ENCODE results near the gene LRRC17. TPM values are rescaled to one million over a fixed set of nuclear protein-coding genes. Genes with fewer than 3 reads are reported as not detected.
A peak's percentile ranks its signal among the peaks of the same experiment; 100 is the strongest.

LRRC17 gene
- total and polyA plus RNA-seq, 9 of the 15 experiments (the other 6 are each of a cell fraction or from before 2014, with no cell fraction given) = 0.03 to 0.18 (median 0.12) TPM; not detected in 5

DNA sequence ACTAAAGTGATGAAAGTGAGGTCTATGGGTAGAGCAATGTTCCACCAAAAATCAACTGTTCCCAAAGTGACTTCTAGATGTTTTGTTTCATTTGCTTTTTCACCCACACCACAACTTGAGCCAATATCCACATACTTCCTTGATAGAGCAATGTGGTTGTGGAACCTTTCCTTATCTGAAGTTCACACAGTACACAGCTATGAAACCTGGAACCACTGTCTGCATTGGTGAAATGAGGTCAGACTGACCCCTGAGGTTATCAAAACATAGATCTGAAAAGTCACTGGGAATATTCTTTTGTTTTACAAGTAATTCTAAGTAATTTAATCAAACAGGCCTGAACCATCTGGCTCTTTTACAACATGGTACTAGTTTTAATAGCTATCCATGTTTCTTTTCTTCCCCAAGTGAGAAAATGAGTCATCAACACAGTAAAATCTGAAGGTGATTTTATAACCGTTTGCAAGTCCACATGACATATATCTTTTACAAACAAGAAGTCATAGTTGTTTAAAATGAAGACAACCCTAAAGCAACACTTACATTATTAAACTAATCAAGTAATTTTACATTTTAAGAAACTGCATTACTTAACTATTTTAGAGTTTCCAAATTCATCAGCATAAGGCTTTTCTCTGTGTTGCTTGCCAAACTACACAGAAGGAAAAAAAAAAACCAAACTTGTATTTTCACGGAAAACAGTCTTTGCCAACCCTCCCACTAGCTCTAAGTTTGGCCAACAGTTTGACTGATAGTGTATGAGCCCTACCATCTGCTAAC is 80.3 kb downstream of the LRRC17 start (continued):
- TF ChIP-seq, protein P1, sequence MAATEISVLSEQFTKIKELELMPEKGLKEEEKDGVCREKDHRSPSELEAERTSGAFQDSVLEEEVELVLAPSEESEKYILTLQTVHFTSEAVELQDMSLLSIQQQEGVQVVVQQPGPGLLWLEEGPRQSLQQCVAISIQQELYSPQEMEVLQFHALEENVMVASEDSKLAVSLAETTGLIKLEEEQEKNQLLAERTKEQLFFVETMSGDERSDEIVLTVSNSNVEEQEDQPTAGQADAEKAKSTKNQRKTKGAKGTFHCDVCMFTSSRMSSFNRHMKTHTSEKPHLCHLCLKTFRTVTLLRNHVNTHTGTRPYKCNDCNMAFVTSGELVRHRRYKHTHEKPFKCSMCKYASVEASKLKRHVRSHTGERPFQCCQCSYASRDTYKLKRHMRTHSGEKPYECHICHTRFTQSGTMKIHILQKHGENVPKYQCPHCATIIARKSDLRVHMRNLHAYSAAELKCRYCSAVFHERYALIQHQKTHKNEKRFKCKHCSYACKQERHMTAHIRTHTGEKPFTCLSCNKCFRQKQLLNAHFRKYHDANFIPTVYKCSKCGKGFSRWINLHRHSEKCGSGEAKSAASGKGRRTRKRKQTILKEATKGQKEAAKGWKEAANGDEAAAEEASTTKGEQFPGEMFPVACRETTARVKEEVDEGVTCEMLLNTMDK (IDR thresholded peaks at IDR 0.05; ENCODE audit: borderline replicate concordance, insufficient read depth, low read depth, low read length, poor library complexity, severe bottlenecking) = no peak
- 0 out of 2 replicates have a peak, but pooled peaks have one; percentile 59 for TF ChIP-seq EGR1 (conservative IDR thresholded peaks at IDR 0.05)
- no peak for TF ChIP-seq SRSF1 (IDR thresholded peaks at IDR 0.05; ENCODE audit: low read depth, low read length)
- TF ChIP-seq, protein P2, sequence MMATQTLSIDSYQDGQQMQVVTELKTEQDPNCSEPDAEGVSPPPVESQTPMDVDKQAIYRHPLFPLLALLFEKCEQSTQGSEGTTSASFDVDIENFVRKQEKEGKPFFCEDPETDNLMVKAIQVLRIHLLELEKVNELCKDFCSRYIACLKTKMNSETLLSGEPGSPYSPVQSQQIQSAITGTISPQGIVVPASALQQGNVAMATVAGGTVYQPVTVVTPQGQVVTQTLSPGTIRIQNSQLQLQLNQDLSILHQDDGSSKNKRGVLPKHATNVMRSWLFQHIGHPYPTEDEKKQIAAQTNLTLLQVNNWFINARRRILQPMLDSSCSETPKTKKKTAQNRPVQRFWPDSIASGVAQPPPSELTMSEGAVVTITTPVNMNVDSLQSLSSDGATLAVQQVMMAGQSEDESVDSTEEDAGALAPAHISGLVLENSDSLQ (IDR thresholded peaks at IDR 0.05) = peak; percentile 29; the same call in 1 of the 2 replicates
- no peak for TF ChIP-seq HNRNPK (IDR thresholded peaks at IDR 0.05; ENCODE audit: low read depth, low read length, poor library complexity, severe bottlenecking)
- no peak; the same call in 1 of the 2 replicates for TF ChIP-seq RUNX1 (IDR thresholded peaks at IDR 0.05; ENCODE audit: low read depth)
- no peak for TF ChIP-seq ZNF699 (CRISPR knock-in tag; IDR thresholded peaks at IDR 0.05; ENCODE audit: insufficient replicate concordance)
- no peak for TF ChIP-seq ZNF507 (tag; conservative IDR thresholded peaks at IDR 0.05)
- no peak for TF ChIP-seq FIP1L1 (IDR thresholded peaks at IDR 0.05; ENCODE audit: low read depth, low read length, poor library complexity, severe bottlenecking)
- no peak for TF ChIP-seq ZNF324 (CRISPR knock-in tag; IDR thresholded peaks at IDR 0.05)
- peak; percentile 59; the same call in 1 of the 2 replicates for TF ChIP-seq PHB2 (IDR thresholded peaks at IDR 0.05; ENCODE audit: low read depth)
- TF ChIP-seq RCOR1 (IDR thresholded peaks at IDR 0.05; ENCODE audit: borderline replicate concordance in 1 of 2, low read depth in 2 of 2, low read length in 2 of 2) = peak; percentile 95 to 98
- no peak for TF ChIP-seq MED1 (CRISPR knock-in tag; IDR thresholded peaks at IDR 0.05; ENCODE audit: borderline replicate concordance)
- no peak for TF ChIP-seq HMG20A (CRISPR knock-in tag; conservative IDR thresholded peaks at IDR 0.05)
- TF ChIP-seq FOXO4 (CRISPR knock-in tag; IDR thresholded peaks at IDR 0.05) = 0 out of 2 replicates have a peak, but pooled peaks have one; percentile 55
- no peak for TF ChIP-seq IRF9 (tag; IDR thresholded peaks at IDR 0.05)
- TF ChIP-seq ID3 (CRISPR knock-in tag; IDR thresholded peaks at IDR 0.05) = no peak
- peak; percentile 78; the same call in 1 of the 2 replicates for TF ChIP-seq ID3 (tag; IDR thresholded peaks at IDR 0.05)
- TF ChIP-seq KLF10 (CRISPR knock-in tag; IDR thresholded peaks at IDR 0.05) = no peak
- TF ChIP-seq ZNF696 (CRISPR knock-in tag; conservative IDR thresholded peaks at IDR 0.05) = no peak
- TF ChIP-seq RBM34 (IDR thresholded peaks at IDR 0.05; ENCODE audit: borderline replicate concordance, insufficient read depth, low read length) = no peak
- TF ChIP-seq ZFPM2 (CRISPR knock-in tag; IDR thresholded peaks at IDR 0.05) = no peak
